Body of pancreas (tissue), 4 donors: ENCODE measurements around the gene SOX10. TPM values are rescaled to one million over a fixed set of nuclear protein-coding genes. Genes with fewer than 3 reads are reported as not detected.
A peak's percentile ranks its signal among the peaks of the same experiment; 100 is the strongest.
"Not testable (repeated sequence)": the region's sequence is repeated elsewhere in the genome, so short reads cannot be mapped to it uniquely, and the experiment has no call there.

Experiments used
- ATAC-seq: fragments of 150-250 bp; one replicate; pipeline ENCODE4 v1.9.1; 2016
- DNase-seq, 4 donors: peaks; one replicate each; pipeline ENCODE4 v3.0.0-alpha.2; 2019
- H3K27ac ChIP-seq, 4 donors: fragments of 200-600 bp; sonication (generic); 1 replicate in 3 of 4; 2 replicates in 1 of 4; pipeline versions ENCODE4 v1.5.1 to v1.6.1; 2016 to 2019; ENCODE audit warnings: mild to moderate bottlenecking in 1 of 4, mixed read lengths in 1 of 4, moderate library complexity in 1 of 4
- H3K27me3 ChIP-seq, 2 donors: fragments of 200-600 bp; sonication (generic); one replicate each; pipeline ENCODE4 v1.6.0; 2016; ENCODE audit warnings: mild to moderate bottlenecking in 1 of 2
- H3K36me3 ChIP-seq, 2 donors: fragments of 200-600 bp; sonication (generic); replicated peaks in 1 of 2; 2 replicates each; pipeline ENCODE4 v1.5.1; 2016; ENCODE audit warnings: low read depth in 2 of 2; ENCODE audit not compliant: insufficient read depth in 1 of 2
- H3K4me1 ChIP-seq: fragments of 200-600 bp; sonication (generic); one replicate; pipeline ENCODE4 v1.6.0; 2016
- H3K4me3 ChIP-seq, 2 donors: fragments of 200-600 bp; sonication (generic); 1 replicate in 1 of 2; 2 replicates in 1 of 2; pipeline ENCODE4 v1.5.1; 2016 to 2019
- H3K9me3 ChIP-seq, 3 donors: fragments of 200-600 bp; sonication (generic); 1 replicate in 2 of 3; 2 replicates in 1 of 3; pipeline ENCODE4 v1.5.1; 2016
- POLR2A ChIP-seq, 3 donors: fragments of 450-650 bp; IDR thresholded peaks; one replicate each; pipeline ENCODE4 v1.6.1; 2016; ENCODE audit warnings: antibody characterized with exemption in 3 of 3, mild to moderate bottlenecking in 2 of 3
- WGBS, 2 donors: methylation state at CpG; one replicate each; pipeline ENCODE4 v1.1.5; 2017; 5-methylcytosine and 5-hydroxymethylcytosine counted together
- intact Hi-C: fragments of 100-400 bp; cut with DNase I; formaldehyde crosslinking; loops from one replicate; pipeline ENCODE4 v1.15.1; 2023
- total RNA-seq, 2 donors: library from RNA; depleted of rRNA; stranded (reverse); fragments of >200 nt; gene quantifications; one replicate each; pipeline ENCODE4 v1.1.0, GENCODE V29; 2016
- TF ChIP-seq, protein P1 (sequence below), 7 experiments: fragments of 450-650 bp in 4 of 7; fragments of 200-600 bp in 3 of 7; sonication (generic) in 3 of 7; IDR thresholded peaks; one replicate each; pipeline ENCODE4 v1.5.1; 2016 to 2019; ENCODE audit warnings: antibody characterized with exemption in 7 of 7

The SOX10 gene
- total RNA-seq, 2 donors from 2014 or later = 0.66 TPM; not detected in 1

DNA sequence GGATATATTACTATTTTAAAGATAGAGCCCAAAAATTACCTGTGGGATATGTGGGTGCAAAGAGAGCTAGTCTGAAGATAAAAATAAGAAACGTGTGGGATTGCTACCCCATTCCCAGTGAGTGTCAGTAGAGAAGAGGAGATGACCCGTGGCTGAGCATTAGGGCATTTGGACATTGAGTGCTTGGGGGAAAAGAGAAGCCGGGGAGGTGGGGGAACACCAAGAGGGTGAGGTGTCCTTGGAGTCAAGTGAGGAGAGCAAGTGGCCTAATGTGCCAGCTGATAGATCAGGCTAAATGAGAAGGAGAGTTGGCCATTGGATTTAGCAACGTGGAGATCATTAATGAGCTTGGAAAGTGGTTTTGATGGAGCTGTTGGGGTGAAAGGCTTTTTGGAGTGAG lies 29.7 kb downstream of the SOX10 start:
- no peaks in the 10 kb centered on the region for H3K9me3 ChIP-seq
- DNase-seq (no peak), ATAC-seq (no peak)
- peaks cover 18% of the 10 kb centered on the region for H3K4me1 ChIP-seq
- H3K27ac ChIP-seq = no peak overlapping the region
- intact Hi-C loops = loop anchor here (5.0 kb wide), 1 partner anchor 132 kb away; the partner anchor contains the start of gene GALR3
- TF ChIP-seq, protein P1, sequence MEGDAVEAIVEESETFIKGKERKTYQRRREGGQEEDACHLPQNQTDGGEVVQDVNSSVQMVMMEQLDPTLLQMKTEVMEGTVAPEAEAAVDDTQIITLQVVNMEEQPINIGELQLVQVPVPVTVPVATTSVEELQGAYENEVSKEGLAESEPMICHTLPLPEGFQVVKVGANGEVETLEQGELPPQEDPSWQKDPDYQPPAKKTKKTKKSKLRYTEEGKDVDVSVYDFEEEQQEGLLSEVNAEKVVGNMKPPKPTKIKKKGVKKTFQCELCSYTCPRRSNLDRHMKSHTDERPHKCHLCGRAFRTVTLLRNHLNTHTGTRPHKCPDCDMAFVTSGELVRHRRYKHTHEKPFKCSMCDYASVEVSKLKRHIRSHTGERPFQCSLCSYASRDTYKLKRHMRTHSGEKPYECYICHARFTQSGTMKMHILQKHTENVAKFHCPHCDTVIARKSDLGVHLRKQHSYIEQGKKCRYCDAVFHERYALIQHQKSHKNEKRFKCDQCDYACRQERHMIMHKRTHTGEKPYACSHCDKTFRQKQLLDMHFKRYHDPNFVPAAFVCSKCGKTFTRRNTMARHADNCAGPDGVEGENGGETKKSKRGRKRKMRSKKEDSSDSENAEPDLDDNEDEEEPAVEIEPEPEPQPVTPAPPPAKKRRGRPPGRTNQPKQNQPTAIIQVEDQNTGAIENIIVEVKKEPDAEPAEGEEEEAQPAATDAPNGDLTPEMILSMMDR (IDR thresholded peaks at IDR 0.05) = no peak
- no peak for TF ChIP-seq POLR2A (IDR thresholded peaks at IDR 0.05)
- peaks cover 0 to 18% of the 10 kb centered on the region in 2 donors for H3K36me3 ChIP-seq
- WGBS, 2 donors = 36 to 45% methylated on average over 4 of the region's 4 CpGs
- no peaks in the 10 kb centered on the region for H3K27me3 ChIP-seq
- H3K4me3 ChIP-seq = no peak overlapping the region

- intact Hi-C loops = no loop called here
These were observed 30.7 kb downstream of the SOX10 start, which contains the start of the genes C22orf23 and POLR2F for GRCh38 chr22:37953437-37954179. TSS of gene C22orf23 (minus strand) at chr22:37953601. CDS start at chr22:37953149, 452 bp downstream. TSS of gene POLR2F (plus strand) at chr22:37953699. CDS start at chr22:37953788, 89 bp downstream.

DNA sequence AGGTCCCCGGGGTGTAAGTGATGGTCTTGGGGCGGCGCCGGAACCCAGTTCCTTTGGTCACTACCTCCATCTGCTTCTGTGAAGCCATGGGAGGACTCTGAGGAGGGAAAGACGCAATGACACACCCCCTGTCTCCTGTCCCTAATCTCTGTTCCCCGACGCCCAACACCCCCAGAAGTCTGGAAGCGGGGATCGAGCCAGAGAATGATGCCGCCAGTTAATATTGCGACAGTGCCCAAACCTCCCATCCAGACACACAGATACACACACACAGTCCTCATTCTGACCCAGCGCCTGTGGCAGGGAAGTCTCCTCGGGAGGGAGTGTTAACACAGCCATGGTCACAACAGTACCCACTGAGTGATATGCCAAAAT lies 31.3 kb downstream of the SOX10 start:
- Histone ChIP-seq H3K4me3 (peak overlapping the region; percentile 69 to 94), H3K27me3 (no peaks in the 10 kb centered on the region), H3K9me3 (no peaks in the 10 kb centered on the region), H3K4me1 (peaks cover 18% of the 10 kb centered on the region), H3K27ac (peak overlapping the region in 3 of 4 donors; percentile 58 to 75 (median 71)), H3K36me3 (peaks cover 0 to 9% of the 10 kb centered on the region in 2 donors)
- intact Hi-C loops = no loop called here
- peak; percentile 41 for ATAC-seq
- DNase-seq = peak in 3 of 4 donors; percentile 12 to 23 (median 22)
- WGBS, 2 donors = 0% methylated on average over 6 to 13 of the region's 13 CpGs
- TF ChIP-seq, protein P1 (IDR thresholded peaks at IDR 0.05) = no peak
- no peak for TF ChIP-seq POLR2A (IDR thresholded peaks at IDR 0.05)

More at GRCh38 chr22:37953437-37954179, 30.7 kb downstream of the SOX10 start, which contains the start of the genes C22orf23 and POLR2F:
- WGBS, 2 donors = 0% methylated on average over 30 to 52 of the region's 52 CpGs
- peak in 2 of 3 donors; percentile 68 to 73 for TF ChIP-seq POLR2A (IDR thresholded peaks at IDR 0.05)
- TF ChIP-seq, protein P1 (IDR thresholded peaks at IDR 0.05) = no peak
- Histone ChIP-seq H3K27me3 (no peaks in the 10 kb centered on the region), H3K36me3 (peaks cover 0 to 9% of the 10 kb centered on the region in 2 donors), H3K9me3 (no peaks in the 10 kb centered on the region), H3K4me3 (peak within 1 kb of the TSS; percentile 69 to 94), H3K4me1 (peaks cover 18% of the 10 kb centered on the region), H3K27ac (peak within 1 kb of the TSS in 3 of 4 donors; percentile 58 to 75 (median 71))
- ATAC-seq (peak; percentile 97), DNase-seq (peak; percentile 97 to 99 (median 98))

- intact Hi-C loops, H3K9me3 ChIP-seq, H3K27me3 ChIP-seq, H3K36me3 ChIP-seq: not testable (repeated sequence)
- peaks cover 18% of the 10 kb centered on the region for H3K4me1 ChIP-seq
- DNase-seq = peak in 2 of 4 donors; percentile 22 to 25
- peak overlapping the region; percentile 69 to 94 for H3K4me3 ChIP-seq
- 10 to 16% methylated on average over 3 to 20 of the region's 20 CpGs for WGBS, 2 donors
- peak; percentile 19 for ATAC-seq
- peak overlapping the region in 3 of 4 donors; percentile 58 to 75 (median 71) for H3K27ac ChIP-seq
These were observed 31.7 kb downstream of the SOX10 start for GRCh38 chr22:37952629-37953028.

- no peak overlapping the region for H3K4me3 ChIP-seq
- H3K27ac ChIP-seq = no peak overlapping the region
- 59 to 63% methylated on average over 7 to 8 of the region's 8 CpGs for WGBS, 2 donors
- no peaks in the 10 kb centered on the region for H3K27me3 ChIP-seq
- intact Hi-C loops = no loop called here
- no peak for ATAC-seq
- H3K4me1 ChIP-seq = peaks cover 18% of the 10 kb centered on the region
- no peaks in the 10 kb centered on the region for H3K36me3 ChIP-seq
- H3K9me3 ChIP-seq = no peaks in the 10 kb centered on the region
- TF ChIP-seq, protein P1 (IDR thresholded peaks at IDR 0.05) = no peak
- TF ChIP-seq POLR2A (IDR thresholded peaks at IDR 0.05) = no peak
- no peak for DNase-seq
These were observed 33.0 kb downstream of the SOX10 start for GRCh38 chr22:37951305-37951704.

DNA sequence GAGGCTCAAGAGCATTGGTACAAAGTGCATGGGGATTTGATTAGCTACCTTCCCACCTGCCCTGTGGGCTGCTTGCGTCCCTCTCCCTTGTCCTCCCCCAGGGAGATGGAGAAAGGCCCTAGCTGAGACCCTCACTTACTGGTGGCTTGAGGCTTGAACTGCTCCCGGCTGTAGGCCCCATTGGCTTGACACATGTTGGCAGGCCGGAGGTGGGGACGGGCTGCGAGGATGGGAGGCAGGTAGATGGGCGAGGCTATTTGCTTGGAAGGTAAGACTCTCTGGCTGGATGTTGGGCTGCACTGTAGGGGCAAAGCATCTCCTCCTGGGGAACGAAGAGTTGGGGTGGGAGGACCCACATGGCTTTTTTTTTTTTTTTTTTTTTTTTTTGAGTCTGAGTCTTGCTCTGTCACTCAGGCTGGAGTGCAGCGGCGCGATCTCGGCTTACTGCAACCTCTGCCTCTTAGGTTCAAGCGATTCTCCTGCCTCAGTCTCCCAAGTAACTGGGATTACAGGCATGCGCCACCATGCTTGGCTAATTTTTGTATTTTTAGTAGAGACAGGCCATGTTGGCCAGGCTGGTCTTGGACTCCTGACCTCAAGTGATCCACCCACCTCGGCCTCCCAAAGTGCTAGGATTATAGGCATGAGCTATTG lies 37.1 kb downstream of the SOX10 start:
- ATAC-seq, H3K4me3 ChIP-seq, H3K36me3 ChIP-seq, H3K27me3 ChIP-seq, H3K27ac ChIP-seq, H3K9me3 ChIP-seq, intact Hi-C loops, H3K4me1 ChIP-seq, DNase-seq: not testable (repeated sequence)
- WGBS, 2 donors = 94 to 95% methylated on average over 14 of the region's 14 CpGs

- ATAC-seq, H3K27me3 ChIP-seq, DNase-seq, H3K4me1 ChIP-seq, H3K9me3 ChIP-seq, intact Hi-C loops, H3K27ac ChIP-seq, H3K4me3 ChIP-seq: not testable (repeated sequence)
- peaks cover 7 to 12% of the 10 kb centered on the region in 2 donors for H3K36me3 ChIP-seq
- 91 to 95% methylated on average over 10 to 11 of the region's 11 CpGs for WGBS, 2 donors
These were observed 39.9 kb downstream of the SOX10 start for GRCh38 chr22:37944423-37944822.
